Measurements from ENCODE around the gene ATRN. TPM values are rescaled to one million over a fixed set of nuclear protein-coding genes. Genes with fewer than 3 reads are reported as not detected.

The ATRN gene
- total RNA-seq, 1 donor from 2014 or later = 30.6 TPM

GRCh38 chr20:3691306-3691705 is 220.5 kb downstream of the ATRN start:
- no peaks in the 10 kb centered on the region for H3K36me3 ChIP-seq (ENCODE audit: control insufficient read depth, insufficient read depth, low read length)
- no peaks in the 10 kb centered on the region for H3K27me3 ChIP-seq (ENCODE audit: control insufficient read depth, insufficient read depth, low read length)
- no peak for TF ChIP-seq CTCF (IDR thresholded peaks at IDR 0.05; ENCODE audit: insufficient read depth, low read length, poor library complexity, severe bottlenecking)
- H3K4me3 ChIP-seq (ENCODE audit: low read depth, low read length) = no peak overlapping the region
- no peak for DNase-seq (ENCODE audit: low read depth)

- H3K27me3 ChIP-seq (ENCODE audit: control insufficient read depth, insufficient read depth, low read length) = no peaks in the 10 kb centered on the region
- no peak for DNase-seq (ENCODE audit: low read depth)
- no peaks in the 10 kb centered on the region for H3K36me3 ChIP-seq (ENCODE audit: control insufficient read depth, insufficient read depth, low read length)
- no peak overlapping the region for H3K4me3 ChIP-seq (ENCODE audit: low read depth, low read length)
- no peak for TF ChIP-seq CTCF (IDR thresholded peaks at IDR 0.05; ENCODE audit: insufficient read depth, low read length, poor library complexity, severe bottlenecking)
Measured at GRCh38 chr20:3691897-3692296, 221.1 kb downstream of the ATRN start.

GRCh38 chr20:3692706-3693294 is 222.0 kb downstream of the ATRN start:
- no peak for DNase-seq (ENCODE audit: low read depth)
- Histone ChIP-seq H3K36me3 (ENCODE audit: control insufficient read depth, insufficient read depth, low read length) (no peaks in the 10 kb centered on the region), H3K4me3 (ENCODE audit: low read depth, low read length) (no peak overlapping the region), H3K27me3 (ENCODE audit: control insufficient read depth, insufficient read depth, low read length) (no peaks in the 10 kb centered on the region)
- TF ChIP-seq CTCF (IDR thresholded peaks at IDR 0.05; ENCODE audit: insufficient read depth, low read length, poor library complexity, severe bottlenecking) = no peak

GRCh38 chr20:3693376-3693775 is 222.6 kb downstream of the ATRN start:
- H3K4me3 ChIP-seq (ENCODE audit: low read depth, low read length) = no peak overlapping the region
- no peak for DNase-seq (ENCODE audit: low read depth)
- no peaks in the 10 kb centered on the region for H3K36me3 ChIP-seq (ENCODE audit: control insufficient read depth, insufficient read depth, low read length)
- TF ChIP-seq CTCF (IDR thresholded peaks at IDR 0.05; ENCODE audit: insufficient read depth, low read length, poor library complexity, severe bottlenecking) = no peak
- no peaks in the 10 kb centered on the region for H3K27me3 ChIP-seq (ENCODE audit: control insufficient read depth, insufficient read depth, low read length)

GRCh38 chr20:3694864-3695263 is 224.0 kb downstream of the ATRN start:
- no peak for TF ChIP-seq CTCF (IDR thresholded peaks at IDR 0.05; ENCODE audit: insufficient read depth, low read length, poor library complexity, severe bottlenecking)
- no peaks in the 10 kb centered on the region for H3K36me3 ChIP-seq (ENCODE audit: control insufficient read depth, insufficient read depth, low read length)
- no peak for DNase-seq (ENCODE audit: low read depth)
- H3K27me3 ChIP-seq (ENCODE audit: control insufficient read depth, insufficient read depth, low read length) = peaks cover 2% of the 10 kb centered on the region
- H3K4me3 ChIP-seq (ENCODE audit: low read depth, low read length) = no peak overlapping the region

- DNase-seq (ENCODE audit: low read depth) = no peak
- Histone ChIP-seq H3K36me3 (ENCODE audit: control insufficient read depth, insufficient read depth, low read length) (no peaks in the 10 kb centered on the region), H3K4me3 (ENCODE audit: low read depth, low read length) (no peak overlapping the region), H3K27me3 (ENCODE audit: control insufficient read depth, insufficient read depth, low read length) (peaks cover 2% of the 10 kb centered on the region)
- peak; percentile 34 for TF ChIP-seq CTCF (IDR thresholded peaks at IDR 0.05; ENCODE audit: insufficient read depth, low read length, poor library complexity, severe bottlenecking)
Measured at GRCh38 chr20:3696200-3696599, 225.4 kb downstream of the ATRN start.

All from kidney epithelial cell (primary cell).